CD1c-positive myeloid dendritic cell (primary cell): Measurements from ENCODE around the gene CLDN16.

Source experiments
- DNase-seq: peaks from one replicate; pipeline ENCODE4 v3.0.0-alpha.2; 2016; ENCODE audit errors: extremely low spot score

CLDN16 gene

DNA sequence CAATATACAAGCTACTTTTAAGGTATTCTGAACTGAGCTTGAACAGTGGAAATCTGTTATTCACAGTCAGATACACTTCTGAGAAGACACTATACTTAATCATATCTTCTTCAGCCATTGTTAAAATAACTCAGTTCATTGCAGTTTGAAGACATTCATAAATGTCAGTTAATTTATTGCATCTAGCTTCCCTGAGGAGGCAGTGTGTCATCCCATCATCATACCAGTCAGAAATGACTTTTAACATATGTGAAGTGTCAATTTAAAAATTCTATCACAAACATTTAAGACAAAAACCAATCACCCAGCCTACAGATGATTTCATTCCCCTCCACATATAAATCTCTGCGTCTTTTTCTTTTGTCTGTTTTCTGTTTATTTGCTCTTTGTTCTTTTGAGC lies 54.3 kb downstream of the CLDN16 start:
- DNase-seq = no peak

DNA sequence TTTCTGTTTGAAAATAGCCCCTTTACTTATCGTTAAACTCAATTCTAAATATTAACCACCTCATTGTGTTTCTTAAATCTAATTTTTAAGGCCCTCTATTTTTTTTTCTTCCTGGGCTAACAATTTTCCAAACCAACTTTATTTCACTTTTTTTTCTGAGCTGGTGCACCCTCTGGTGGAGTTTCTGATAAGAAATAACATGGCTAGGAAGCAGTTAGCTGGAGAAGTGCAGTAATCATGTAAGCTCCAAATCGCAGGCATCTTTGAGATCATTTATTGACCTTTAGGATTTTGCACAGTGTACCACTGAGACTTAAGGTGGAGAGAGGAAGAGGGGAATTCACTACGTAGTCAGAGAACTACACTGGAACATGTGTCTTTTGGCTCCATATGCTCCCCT lies 55.3 kb downstream of the CLDN16 start:
- DNase-seq = no peak

DNA sequence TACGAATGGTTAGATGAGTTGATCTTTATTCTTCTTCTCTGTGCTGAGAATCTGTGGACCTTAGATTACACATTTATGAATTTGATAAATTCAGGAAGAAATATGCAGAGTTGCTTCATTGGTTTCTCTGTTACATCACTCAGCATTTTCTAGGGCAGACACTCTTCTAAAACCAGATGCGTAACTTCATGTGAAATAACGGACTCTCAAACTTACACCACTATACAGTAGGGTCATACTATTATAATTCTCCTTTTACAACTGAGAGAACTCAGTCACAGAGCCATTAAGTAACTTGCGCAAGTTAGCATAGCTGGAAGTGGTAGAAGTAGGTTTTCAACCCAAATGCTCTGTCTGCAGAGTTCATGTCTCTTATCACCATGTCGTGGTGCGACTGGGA lies 56.0 kb downstream of the CLDN16 start:
- DNase-seq = no peak

DNA sequence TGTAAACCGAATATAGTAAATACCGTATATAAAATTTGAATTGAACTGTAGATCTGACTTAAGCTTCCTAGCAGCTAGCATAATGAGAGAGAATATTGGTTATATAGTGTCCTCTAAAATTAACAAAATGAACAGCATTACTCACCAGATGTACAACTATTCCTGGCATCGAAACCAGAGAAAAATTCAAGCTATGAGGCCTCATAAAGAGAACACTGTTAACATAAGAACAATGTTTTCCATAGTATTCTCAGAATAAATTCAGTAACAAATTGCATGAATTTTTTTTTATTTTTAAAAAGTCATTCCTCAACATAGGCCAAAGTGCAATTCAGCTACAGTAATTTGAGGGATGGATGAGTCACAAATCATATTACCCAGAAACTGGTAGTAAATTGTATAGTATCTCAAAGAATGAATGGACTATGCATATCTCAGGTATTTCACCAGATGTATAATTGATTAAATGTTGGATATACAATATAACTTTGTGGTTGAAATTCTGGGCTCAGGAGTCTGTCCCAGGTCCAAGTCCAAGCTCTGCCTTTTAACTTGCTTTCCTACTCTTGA lies 56.7 kb downstream of the CLDN16 start:
- DNase-seq = no peak

DNA sequence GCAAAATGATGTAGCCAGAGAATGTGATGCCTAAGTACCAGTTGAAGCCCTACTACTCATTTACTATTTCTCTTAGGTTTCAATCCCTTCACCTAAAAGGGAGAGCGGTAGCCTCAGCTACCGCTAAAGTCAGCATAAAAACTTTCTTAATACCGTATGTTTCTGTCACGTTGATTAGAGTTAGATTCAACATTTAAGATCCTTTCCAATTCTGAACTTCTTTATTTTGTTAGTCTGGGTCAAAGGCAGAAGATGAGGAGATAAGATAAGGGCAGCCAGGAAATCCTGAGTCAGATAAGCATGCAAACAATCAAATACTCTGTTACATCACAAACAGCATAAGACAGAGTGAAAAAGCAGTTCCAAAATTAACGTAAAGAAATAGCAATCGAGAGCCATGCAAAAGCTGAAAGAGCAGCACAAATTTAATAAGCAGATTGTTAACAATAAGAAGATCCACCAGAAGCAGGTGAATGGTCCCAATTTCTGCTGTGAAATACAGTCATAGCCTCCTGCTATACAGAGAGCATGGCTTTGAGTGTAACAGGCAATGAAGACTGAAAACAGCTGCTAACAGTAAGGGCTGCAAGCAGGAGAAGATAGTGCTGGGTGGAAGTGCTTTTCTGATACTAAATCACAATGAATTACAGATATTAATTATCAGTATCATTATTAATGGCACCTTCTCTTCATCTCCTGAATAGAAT lies 58.8 kb downstream of the CLDN16 start:
- DNase-seq = no peak

DNA sequence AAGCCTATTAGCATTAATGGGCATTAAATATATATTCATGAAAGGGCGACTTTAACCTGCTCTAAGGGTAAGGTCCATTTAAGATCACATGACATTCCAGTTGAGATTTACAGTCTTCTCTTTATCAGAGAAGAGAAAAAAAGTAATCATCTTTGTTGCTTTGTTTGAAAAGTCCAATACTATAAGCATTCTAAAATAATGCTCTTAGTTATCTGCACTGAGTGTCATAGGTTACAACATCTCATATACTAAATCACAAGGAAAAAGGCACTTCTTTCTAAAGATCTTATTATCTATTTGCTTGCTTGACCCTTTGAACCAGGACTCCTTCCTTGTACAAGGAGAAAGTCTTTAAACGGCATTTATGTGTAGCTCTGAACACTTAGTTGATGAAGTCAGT lies 60.3 kb downstream of the CLDN16 start:
- DNase-seq = no peak

DNA sequence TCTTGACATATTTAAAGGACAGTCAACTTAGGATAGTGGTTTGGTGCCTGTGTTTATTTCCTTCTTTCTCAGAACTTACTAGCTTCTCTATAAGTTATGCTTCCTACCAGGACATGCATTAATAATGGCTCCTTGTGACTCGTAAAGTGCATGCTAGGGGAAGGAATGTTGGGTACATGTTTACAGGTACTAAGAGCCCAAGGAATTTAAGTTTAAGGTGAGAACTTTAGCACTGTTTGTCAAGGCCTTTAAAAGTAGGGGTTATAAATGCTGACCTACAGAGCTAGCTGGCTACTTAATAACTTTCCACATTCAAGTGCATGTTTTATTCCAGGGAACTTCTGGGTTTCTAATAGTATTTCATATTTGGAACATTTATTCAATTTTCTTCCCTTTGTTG lies 61.8 kb downstream of the CLDN16 start, which contains the start of gene TMEM207:
Gene TMEM207 (minus strand): TSS at position 101 of the 400 bp plus-strand sequence. CDS start 92 bp downstream, at position 9.
- DNase-seq = no peak

DNA sequence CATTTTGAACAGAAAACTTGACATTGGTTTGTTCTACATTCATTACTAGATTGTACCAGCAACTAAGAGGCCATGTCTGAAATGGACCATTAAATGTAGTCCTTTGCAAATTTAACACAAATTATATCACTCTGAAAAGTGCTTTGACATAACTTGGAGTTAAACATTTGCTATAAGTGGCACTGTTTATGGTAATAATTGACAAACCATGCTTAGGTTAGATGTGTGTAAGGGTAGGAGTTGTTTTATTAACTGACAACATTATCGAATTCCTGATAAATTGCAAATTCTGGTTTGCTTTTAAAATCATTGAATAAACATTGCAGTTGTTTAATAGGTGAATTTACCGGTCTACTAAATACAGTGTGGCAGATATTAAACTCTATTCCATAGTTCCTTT lies 67.9 kb downstream of the CLDN16 start:
- DNase-seq = no peak

DNA sequence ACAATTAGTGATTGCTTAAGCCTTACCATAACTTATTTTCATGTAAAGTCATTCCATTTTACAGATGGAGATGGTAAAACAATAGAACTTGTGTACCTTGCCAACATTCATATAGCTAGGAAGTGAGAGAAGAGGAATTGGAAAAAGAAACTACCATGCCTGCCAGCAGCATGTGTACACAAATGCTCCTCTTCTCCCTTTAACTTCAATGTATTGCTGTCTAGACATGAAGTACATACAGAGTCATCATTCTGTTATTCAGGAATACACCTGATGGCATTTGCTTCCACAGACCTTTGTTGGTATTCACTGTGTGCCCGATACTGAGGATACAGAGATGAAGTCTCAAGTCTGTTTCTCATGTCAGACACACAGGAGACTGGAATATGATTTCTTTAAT lies 68.8 kb downstream of the CLDN16 start:
- no peak for DNase-seq

DNA sequence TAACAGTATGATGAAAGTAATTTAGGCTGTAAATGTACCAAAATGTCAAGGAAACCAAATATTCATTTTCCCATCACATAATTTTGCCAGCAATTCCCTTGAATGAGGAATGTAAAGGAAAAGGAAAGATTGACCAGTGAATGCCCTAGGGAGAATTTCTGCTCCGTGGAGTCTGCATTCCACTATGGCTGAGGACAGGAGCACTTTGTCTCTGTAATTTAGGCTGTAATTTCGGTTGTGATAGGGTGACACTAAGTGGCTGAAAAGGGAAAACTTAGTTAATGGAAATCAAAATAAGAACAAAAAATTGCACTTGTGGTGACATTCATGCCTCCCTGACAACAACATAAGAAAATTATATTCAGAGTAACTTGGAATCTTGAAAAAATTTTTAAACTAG lies 70.1 kb downstream of the CLDN16 start:
- DNase-seq = no peak
